T-helper 17 cell (primary cell): ENCODE measurements around the gene KIAA0930. TPM values are rescaled to one million over a fixed set of nuclear protein-coding genes. Genes with fewer than 3 reads are reported as not detected.

ENCODE experiments used
- ATAC-seq: fragments of 150-1000 bp; cut with Tn5 transposase; 2 replicates; pipeline ENCODE4 v1.10.0; 2021; ENCODE audit warnings: mild to moderate bottlenecking, moderate library complexity
- DNase-seq, 3 donors: peaks; one replicate each; pipeline versions ENCODE4 v3.0.0 to v3.0.0-alpha.2; 2020 to 2021
- H3K9me3 ChIP-seq: one replicate; pipeline ENCODE4 v1.7.0; 2013; ENCODE audit warnings: low read length, mild to moderate bottlenecking; ENCODE audit not compliant: control insufficient read depth, poor library complexity, severe bottlenecking
- H3K27ac Mint-ChIP-seq: one replicate; pipeline ENCODE4 v1.8.0; 2022; ENCODE audit warnings: mild to moderate bottlenecking, moderate library complexity, mixed read lengths
- H3K27me3 Mint-ChIP-seq: one replicate; pipeline ENCODE4 v1.8.0; 2022; ENCODE audit warnings: mixed read lengths
- H3K36me3 Mint-ChIP-seq: one replicate; pipeline ENCODE4 v1.8.0; 2022; ENCODE audit warnings: low read depth, mixed read lengths
- H3K4me1 Mint-ChIP-seq: one replicate; pipeline ENCODE4 v1.8.0; 2022; ENCODE audit warnings: mild to moderate bottlenecking, mixed read lengths
- H3K4me3 Mint-ChIP-seq: one replicate; pipeline ENCODE4 v1.8.0; 2022; ENCODE audit warnings: mild to moderate bottlenecking, moderate library complexity, mixed read lengths
- total RNA-seq, 4 donors: library from RNA in 2 of 4; stranded (reverse) in 2 of 4; gene quantifications; one replicate each; pipeline ENCODE4 v1.2.3 and lab custom pipeline; 2022 to 2026

Gene KIAA0930
- total RNA-seq, 2 donors from 2014 or later: 10.9 to 11.6 TPM

DNA sequence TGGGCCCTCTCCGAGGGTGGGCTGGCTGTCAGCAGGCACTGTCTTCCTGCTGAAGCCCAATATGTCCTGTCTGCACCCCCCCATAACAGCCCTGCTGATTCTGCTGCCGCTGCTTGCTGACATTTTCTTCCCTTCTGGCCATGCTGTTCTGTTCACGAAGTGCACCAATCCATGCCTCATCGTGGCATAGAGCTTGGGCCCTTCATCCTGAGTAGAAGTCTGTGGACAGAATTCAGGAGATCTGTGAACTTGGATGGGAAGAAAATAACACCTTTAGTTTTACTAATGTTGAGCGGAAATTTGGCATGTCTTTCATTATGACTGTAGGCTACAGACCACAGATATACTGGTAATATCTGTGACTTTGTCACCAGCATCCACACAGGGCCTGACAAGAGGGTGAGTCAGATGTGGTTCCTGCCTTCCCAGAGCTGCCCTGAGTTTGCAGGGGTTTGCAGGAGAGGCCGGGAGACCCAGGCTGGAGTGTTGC is 14.1 kb upstream of the KIAA0930 start:
- DNase-seq (no peak), ATAC-seq (no peak)
- H3K9me3 ChIP-seq: no peaks in the 10 kb centered on the region
- Mint-ChIP-seq H3K27ac (no peak overlapping the region), H3K36me3 (peaks cover 2% of the 10 kb centered on the region), H3K4me1 (no peaks in the 10 kb centered on the region), H3K4me3 (no peak overlapping the region), H3K27me3 (no peaks in the 10 kb centered on the region)

- Mint-ChIP-seq H3K4me1 (no peaks in the 10 kb centered on the region), H3K4me3 (no peak overlapping the region), H3K27me3 (no peaks in the 10 kb centered on the region), H3K36me3 (peaks cover 2% of the 10 kb centered on the region), H3K27ac (no peak overlapping the region)
- no peak for ATAC-seq
- no peak for DNase-seq
- no peaks in the 10 kb centered on the region for H3K9me3 ChIP-seq
These were observed 13.7 kb upstream of the KIAA0930 start for GRCh38 chr22:45254388-45254787.

DNA sequence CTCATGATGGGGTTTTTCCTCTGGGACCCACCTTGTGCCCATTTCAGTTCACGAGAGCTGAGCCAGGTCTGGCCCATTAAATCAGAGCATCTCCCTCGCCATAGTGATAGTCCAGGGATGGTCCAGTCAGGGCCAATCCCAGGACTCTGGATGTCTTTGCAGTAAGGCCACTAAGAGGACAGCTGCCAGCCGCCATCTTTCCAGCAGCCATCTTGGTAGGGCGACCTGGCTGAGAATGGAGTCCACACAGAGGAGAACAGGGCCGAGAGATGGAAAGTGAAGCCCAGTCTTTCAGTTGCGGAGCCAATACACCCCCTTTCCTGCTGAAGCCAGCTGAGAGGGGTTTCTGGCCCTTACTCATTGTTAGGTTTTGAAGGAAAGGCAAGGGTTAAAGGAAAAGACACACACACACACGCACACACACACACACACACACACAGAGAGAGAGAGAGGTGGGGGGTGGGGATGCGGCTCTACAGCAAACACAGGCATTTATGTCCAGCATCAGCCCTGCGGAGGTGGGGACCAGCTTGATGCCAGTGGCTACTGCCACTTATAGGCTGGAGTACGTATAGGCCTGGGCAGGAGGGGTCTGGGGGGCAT is 12.4 kb upstream of the KIAA0930 start:
- no peak overlapping the region for H3K27ac Mint-ChIP-seq

GRCh38 chr22:45251825-45252224 is 11.1 kb upstream of the KIAA0930 start:
- Mint-ChIP-seq H3K27me3 (no peaks in the 10 kb centered on the region), H3K4me1 (no peaks in the 10 kb centered on the region), H3K27ac (no peak overlapping the region), H3K36me3 (peaks cover 2% of the 10 kb centered on the region), H3K4me3 (no peak overlapping the region)
- H3K9me3 ChIP-seq: no peaks in the 10 kb centered on the region
- ATAC-seq: no peak
- DNase-seq: no peak

More for the DNA sequence above, 12.4 kb upstream of the KIAA0930 start:
- peaks cover 2% of the 10 kb centered on the region for H3K36me3 Mint-ChIP-seq
- ATAC-seq: no peak
- H3K27me3 Mint-ChIP-seq: no peaks in the 10 kb centered on the region
- H3K4me1 Mint-ChIP-seq: no peaks in the 10 kb centered on the region
- H3K9me3 ChIP-seq: no peaks in the 10 kb centered on the region
- no peak for DNase-seq
- no peak overlapping the region for H3K4me3 Mint-ChIP-seq

DNA sequence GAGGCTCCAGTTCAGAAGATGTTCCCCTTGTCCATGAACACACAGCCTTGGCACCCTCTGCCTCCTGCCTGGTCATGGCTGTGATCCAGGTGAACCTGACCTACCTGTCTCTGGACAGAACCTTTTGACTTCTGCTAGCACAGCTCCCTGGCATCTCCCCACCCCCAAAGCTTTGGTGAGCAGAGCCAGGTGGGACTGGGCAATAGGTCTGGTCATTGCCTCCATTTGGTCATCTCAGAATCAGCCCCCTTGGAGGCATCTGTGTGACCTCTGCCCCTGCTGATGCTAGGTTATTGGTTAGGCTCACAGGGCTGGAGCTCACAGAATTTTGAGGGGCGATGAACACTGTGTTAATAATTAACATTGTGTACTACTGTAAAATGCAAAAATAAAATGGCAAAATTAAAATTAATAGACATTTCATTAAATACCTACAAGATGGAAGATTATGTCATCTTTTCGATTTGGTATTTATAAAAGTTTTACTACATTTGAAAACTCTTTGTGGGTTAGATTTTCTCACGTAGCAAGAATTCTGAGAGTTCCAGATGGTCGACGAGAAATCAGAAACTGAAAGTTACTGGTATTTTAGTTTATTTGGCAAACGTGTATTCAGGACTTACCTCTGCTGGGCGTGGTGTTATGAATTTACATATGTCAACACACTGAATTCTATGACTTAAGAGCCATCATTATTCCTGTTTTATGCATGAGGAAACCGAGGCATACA is 8.3 kb upstream of the KIAA0930 start:
- Mint-ChIP-seq H3K27me3 (no peaks in the 10 kb centered on the region), H3K4me1 (no peaks in the 10 kb centered on the region), H3K4me3 (no peak overlapping the region), H3K27ac (no peak overlapping the region), H3K36me3 (no peaks in the 10 kb centered on the region)
- ATAC-seq (no peak), DNase-seq (no peak)
- H3K9me3 ChIP-seq: no peaks in the 10 kb centered on the region

DNA sequence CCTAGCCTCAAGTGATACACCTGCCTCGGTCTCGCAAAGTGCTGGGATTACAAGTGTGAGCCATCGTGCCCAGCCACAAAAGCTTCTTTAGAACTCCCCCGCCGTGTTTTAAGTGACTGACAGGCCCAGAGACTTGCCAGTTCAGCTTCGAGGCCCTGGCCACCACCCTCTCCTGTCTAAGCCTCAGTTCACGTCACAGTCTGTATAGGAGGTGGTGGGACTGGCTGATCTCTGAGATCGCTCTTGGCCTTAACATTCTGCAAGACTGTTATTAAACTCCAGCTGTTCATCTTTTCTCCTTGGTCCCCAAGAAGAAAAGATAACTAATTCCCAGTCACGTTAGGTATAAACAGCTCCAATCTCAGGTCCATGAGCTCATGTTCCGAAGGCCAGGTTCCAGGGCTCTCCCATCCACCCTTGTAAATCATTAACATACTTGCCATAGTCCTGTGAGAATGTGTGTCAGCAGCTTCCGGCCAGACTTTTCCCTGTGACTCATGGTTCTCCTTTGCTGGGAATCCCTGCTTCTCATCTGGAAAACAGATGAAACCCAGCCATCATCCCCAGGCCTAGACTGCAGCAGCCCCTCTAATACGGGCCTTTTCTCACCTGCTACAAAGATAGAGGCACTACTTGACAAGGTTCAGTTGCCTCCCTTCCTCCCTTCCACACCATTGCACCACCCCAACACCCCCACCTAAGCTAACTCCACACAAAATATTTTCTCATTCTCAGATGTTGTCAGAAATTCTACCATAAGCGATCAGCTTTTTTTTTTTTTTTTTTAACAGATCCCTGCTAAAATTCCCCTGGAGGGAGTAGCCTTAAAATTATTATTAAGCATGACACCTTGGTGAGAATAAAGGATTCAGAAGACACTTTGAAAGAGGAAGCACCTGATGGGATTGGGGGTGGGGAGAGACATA is 5.6 kb upstream of the KIAA0930 start:
- H3K9me3 ChIP-seq: no peaks in the 10 kb centered on the region
- DNase-seq (no peak), ATAC-seq (no peak)
- Mint-ChIP-seq H3K4me3 (no peak overlapping the region), H3K36me3 (no peaks in the 10 kb centered on the region), H3K27me3 (no peaks in the 10 kb centered on the region), H3K27ac (no peak overlapping the region), H3K4me1 (peaks cover 2% of the 10 kb centered on the region)

- Mint-ChIP-seq H3K27ac (no peak overlapping the region), H3K27me3 (no peaks in the 10 kb centered on the region)
These were observed 4.2 kb upstream of the KIAA0930 start for GRCh38 chr22:45244916-45245315.

DNA sequence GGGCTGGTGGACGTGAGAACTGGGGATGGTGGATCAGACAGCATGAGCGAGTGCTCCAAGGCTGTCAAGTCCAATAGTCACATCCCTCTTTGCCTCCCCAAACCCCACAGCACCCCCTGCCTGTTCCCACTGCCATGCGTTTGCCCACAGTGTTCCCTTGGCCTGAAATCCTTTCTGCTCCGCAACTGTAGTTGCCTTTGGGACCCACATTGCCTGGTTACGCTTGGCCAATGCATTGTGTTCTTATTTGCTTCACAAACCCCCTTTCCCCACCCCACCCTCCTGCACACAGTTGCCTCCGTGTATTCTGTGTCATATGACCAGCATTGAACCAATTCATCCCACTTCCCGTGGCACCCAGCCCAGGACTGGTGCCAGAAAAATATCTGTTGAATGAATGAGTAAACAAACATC is 2.1 kb upstream of the KIAA0930 start:
- no peaks in the 10 kb centered on the region for H3K9me3 ChIP-seq
- ATAC-seq (no peak), DNase-seq (no peak)
- Mint-ChIP-seq H3K27me3 (no peaks in the 10 kb centered on the region), H3K4me3 (no peak overlapping the region), H3K27ac (peak overlapping the region; percentile 47), H3K4me1 (peaks cover 17% of the 10 kb centered on the region), H3K36me3 (peaks cover 2% of the 10 kb centered on the region)

More at GRCh38 chr22:45244916-45245315, 4.2 kb upstream of the KIAA0930 start:
- peaks cover 2% of the 10 kb centered on the region for H3K36me3 Mint-ChIP-seq
- ATAC-seq (no peak), DNase-seq (no peak)
- H3K4me3 Mint-ChIP-seq: no peak overlapping the region
- H3K4me1 Mint-ChIP-seq: peaks cover 9% of the 10 kb centered on the region
- H3K9me3 ChIP-seq: no peaks in the 10 kb centered on the region

- Mint-ChIP-seq H3K4me1 (peaks cover 23% of the 10 kb centered on the region), H3K27ac (peak overlapping the region; percentile 87), H3K27me3 (no peaks in the 10 kb centered on the region), H3K4me3 (peak overlapping the region; percentile 97), H3K36me3 (peaks cover 2% of the 10 kb centered on the region)
- ATAC-seq (peak; percentile 66), DNase-seq (peak in 1 of 3 donors; percentile 21)
- H3K9me3 ChIP-seq: no peaks in the 10 kb centered on the region
These were observed 437 bp downstream of the KIAA0930 start for GRCh38 chr22:45240104-45240809.

GRCh38 chr22:45239681-45240051 is 1.0 kb downstream of the KIAA0930 start:
- Mint-ChIP-seq H3K4me3 (peak overlapping the region; percentile 97), H3K27ac (peak overlapping the region; percentile 87), H3K4me1 (peaks cover 23% of the 10 kb centered on the region), H3K36me3 (peaks cover 2% of the 10 kb centered on the region), H3K27me3 (no peaks in the 10 kb centered on the region)
- no peak for ATAC-seq
- DNase-seq: no peak
- no peaks in the 10 kb centered on the region for H3K9me3 ChIP-seq

DNA sequence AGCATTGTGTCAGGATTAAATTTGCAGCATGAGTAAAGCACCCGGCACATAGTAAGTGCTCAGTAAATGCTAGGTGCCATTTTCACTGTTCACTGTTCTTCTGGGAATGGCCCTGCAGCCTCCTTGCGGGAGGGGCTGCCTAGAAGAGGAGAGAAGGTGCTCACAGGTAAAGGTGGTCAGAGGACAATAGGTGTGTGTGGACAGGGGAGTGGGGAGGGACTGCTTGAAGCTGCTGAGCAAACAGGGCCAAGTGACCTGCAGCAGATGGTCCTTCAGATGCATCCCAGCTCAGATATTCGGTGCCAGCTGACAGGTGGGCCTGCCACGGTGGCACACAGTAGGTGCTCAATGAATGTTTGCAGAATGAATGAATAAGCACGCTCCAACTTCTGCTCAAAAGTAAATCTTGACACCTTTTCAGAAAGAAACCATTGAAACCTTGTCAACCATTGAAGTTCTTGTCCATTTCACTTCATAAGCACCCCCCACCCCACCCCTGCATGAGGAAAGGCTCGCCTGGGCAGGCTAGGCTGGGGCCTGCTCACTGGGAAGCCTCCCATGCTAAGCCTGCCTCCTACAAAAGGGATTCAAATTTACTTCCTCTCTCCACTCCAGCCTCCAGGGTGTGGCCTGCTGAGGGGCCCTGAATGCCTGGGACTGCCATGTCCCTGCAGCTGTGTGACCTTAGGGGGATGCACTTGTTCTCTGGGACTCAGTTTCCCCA is 1.6 kb downstream of the KIAA0930 start:
- ATAC-seq (no peak), DNase-seq (no peak)
- peaks cover 23% of the 10 kb centered on the region for H3K4me1 Mint-ChIP-seq
- H3K27ac Mint-ChIP-seq: peak overlapping the region; percentile 87
- peak overlapping the region; percentile 97 for H3K4me3 Mint-ChIP-seq
- peaks cover 2% of the 10 kb centered on the region for H3K36me3 Mint-ChIP-seq
- no peaks in the 10 kb centered on the region for H3K9me3 ChIP-seq
- no peaks in the 10 kb centered on the region for H3K27me3 Mint-ChIP-seq
